Effector memory CD4-positive, alpha-beta T cell (primary cell): ENCODE data around the gene IFRD2.
"Not testable (repeated sequence)": the region's sequence is repeated elsewhere in the genome, so short reads cannot be mapped to it uniquely, and the experiment has no call there.

Experiments
- DNase-seq, 3 donors: peaks; one replicate each; pipeline ENCODE4 v3.0.0-alpha.2; 2020
- H3K27ac ChIP-seq: 2 replicates; pipeline ENCODE4 v1.7.0; 2013; ENCODE audit warnings: mild to moderate bottlenecking, low read length, moderate library complexity; ENCODE audit not compliant: insufficient read depth, poor library complexity, severe bottlenecking
- H3K27me3 ChIP-seq: replicated peaks from 2 replicates; pipeline ENCODE4 v1.7.0; 2013; ENCODE audit warnings: mild to moderate bottlenecking, low read length; ENCODE audit not compliant: insufficient read depth, control insufficient read depth, poor library complexity, severe bottlenecking
- H3K36me3 ChIP-seq: 2 replicates; pipeline ENCODE4 v1.7.0; 2013; ENCODE audit warnings: mild to moderate bottlenecking, low read length, moderate library complexity; ENCODE audit not compliant: control insufficient read depth, insufficient read depth
- H3K4me1 ChIP-seq: 2 replicates; pipeline ENCODE4 v1.7.0; 2013; ENCODE audit warnings: low read length, mild to moderate bottlenecking; ENCODE audit not compliant: control insufficient read depth, insufficient read depth, poor library complexity, severe bottlenecking
- H3K4me3 ChIP-seq: 2 replicates; pipeline ENCODE4 v1.7.0; 2013; ENCODE audit warnings: low read length, low read depth, mild to moderate bottlenecking; ENCODE audit not compliant: insufficient read depth, poor library complexity, severe bottlenecking
- H3K9me3 ChIP-seq: 2 replicates; pipeline ENCODE4 v1.7.0; 2013; ENCODE audit warnings: mild to moderate bottlenecking, low read length, moderate library complexity; ENCODE audit not compliant: control insufficient read depth

Gene IFRD2

DNA sequence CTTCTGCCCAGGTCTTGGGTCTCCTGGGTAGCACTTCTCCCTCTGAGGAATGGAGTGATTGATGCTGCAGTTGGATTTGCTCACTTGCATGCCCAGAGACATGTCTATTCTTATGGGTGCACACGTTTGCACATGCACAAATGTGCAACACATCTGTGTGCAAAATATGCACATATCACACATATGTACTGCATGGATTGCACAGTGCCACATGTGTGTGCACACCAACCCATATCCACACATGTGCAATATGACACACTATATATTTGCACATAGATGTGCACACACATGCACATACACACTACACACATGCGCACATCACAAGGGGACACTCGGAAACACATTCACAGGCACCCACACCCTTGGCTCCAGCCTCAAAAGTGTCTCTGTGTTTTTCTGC is 24.0 kb downstream of the IFRD2 start:
- Histone ChIP-seq H3K27me3 (peaks cover 8% of the 10 kb centered on the region), H3K27ac (no peak overlapping the region), H3K4me1 (peaks cover 3% of the 10 kb centered on the region), H3K36me3 (no peaks in the 10 kb centered on the region), H3K4me3 (no peak overlapping the region), H3K9me3 (no peaks in the 10 kb centered on the region)
- DNase-seq: no peak

DNA sequence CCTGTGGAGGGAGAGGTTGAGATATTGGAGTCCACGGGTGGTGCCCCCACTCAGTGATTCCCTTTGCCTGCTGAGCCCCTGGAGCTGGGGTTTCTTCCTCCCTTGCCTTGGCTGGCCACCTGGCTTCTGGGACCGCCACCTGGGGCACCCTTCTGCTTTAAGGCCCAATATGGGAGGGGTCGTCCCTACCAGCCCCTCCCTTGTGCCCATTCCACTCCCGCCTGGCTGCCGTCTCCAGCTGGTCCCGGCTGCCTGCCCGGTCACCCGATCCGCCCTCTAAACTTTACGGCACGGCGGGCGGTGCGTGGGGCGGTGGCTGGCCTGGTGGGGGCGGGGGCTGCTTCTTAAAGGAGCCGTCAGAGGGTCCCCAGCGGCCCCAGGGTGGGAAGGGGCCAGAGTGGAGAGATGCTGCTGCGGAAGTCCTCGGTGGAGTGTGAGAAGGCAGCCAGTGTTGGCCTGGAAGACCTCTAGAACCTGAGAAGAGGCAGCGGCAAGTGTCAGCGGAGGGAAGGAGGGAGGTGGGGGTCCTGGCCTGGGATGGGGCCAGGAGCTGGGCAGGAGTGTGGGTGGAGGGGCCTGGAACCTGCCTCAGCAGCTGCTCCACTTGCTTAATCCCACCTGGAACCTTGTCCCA is 24.8 kb downstream of the IFRD2 start:
- H3K4me3 ChIP-seq: no peak overlapping the region
- H3K27ac ChIP-seq: no peak overlapping the region
- H3K27me3 ChIP-seq: peaks cover 5% of the 10 kb centered on the region
- H3K9me3 ChIP-seq: no peaks in the 10 kb centered on the region
- no peaks in the 10 kb centered on the region for H3K36me3 ChIP-seq
- no peaks in the 10 kb centered on the region for H3K4me1 ChIP-seq
- DNase-seq: no peak

DNA sequence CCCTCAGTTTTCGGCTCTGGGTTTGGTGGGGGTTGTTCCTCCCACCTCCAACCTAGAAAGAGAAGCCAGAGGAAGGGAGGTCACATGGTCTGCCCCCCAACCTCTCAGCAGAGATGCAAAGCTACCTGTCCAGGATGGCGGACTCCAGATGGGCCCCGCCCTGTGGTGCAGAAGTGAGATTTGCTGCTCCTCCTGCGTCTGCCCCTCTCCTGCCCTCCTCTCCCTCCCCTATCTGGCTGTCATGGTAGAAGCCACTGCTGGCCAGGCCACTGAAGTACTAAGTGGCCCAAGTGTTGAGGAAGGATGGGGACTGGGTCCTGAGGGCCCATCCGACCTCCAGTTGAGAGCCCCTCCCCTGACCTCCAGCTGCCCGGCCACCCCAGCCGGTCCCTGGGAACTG is 25.4 kb downstream of the IFRD2 start:
- DNase-seq: no peak
- H3K4me1 ChIP-seq: no peaks in the 10 kb centered on the region
- H3K4me3 ChIP-seq: no peak overlapping the region
- H3K27ac ChIP-seq: no peak overlapping the region
- no peaks in the 10 kb centered on the region for H3K9me3 ChIP-seq
- peaks cover 5% of the 10 kb centered on the region for H3K27me3 ChIP-seq
- H3K36me3 ChIP-seq: no peaks in the 10 kb centered on the region

DNA sequence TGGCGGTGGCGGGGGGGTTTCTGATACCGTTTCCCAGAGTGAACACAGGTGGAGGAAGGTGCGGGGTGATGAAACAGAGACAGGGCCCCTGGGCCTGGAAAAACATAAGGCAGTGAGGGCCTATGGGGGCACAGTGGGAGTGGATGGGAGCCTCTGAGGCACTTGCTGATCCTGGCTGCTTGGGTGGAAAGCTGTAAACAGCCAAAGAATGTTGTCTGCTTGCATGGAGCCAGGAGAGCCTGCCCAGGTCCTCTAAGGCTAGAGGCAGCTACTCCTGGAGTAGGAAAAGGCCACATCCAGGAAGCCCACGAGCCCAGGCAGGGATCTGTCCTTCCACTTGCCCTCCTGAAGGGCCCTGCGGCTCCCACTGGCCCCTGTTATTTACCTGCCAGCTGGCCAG is 26.2 kb downstream of the IFRD2 start:
- peaks cover 5% of the 10 kb centered on the region for H3K27me3 ChIP-seq
- no peaks in the 10 kb centered on the region for H3K4me1 ChIP-seq
- no peaks in the 10 kb centered on the region for H3K36me3 ChIP-seq
- H3K9me3 ChIP-seq: no peaks in the 10 kb centered on the region
- H3K4me3 ChIP-seq: no peak overlapping the region
- no peak overlapping the region for H3K27ac ChIP-seq
- no peak for DNase-seq

DNA sequence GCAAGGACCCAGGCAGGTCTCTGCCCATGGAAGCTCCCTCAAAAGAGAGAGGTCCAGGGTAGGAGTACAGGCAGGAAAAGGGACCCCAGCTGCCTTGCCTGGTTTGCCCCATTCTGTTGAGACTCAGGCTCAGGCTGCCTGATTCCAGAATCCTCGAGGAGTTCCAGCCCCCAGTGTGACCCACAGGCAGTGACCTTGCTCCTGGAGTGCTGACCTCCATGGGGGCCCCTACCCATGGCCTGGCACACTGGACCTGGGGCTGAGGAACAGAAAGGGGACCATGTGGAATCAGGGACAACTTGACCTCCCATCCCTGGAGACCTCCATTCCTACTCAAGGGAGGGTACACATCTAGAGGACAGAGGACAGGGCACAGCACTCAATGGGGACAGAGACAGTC is 26.7 kb downstream of the IFRD2 start:
- no peak overlapping the region for H3K27ac ChIP-seq
- H3K9me3 ChIP-seq: no peaks in the 10 kb centered on the region
- H3K4me3 ChIP-seq: no peak overlapping the region
- no peaks in the 10 kb centered on the region for H3K36me3 ChIP-seq
- H3K27me3 ChIP-seq: peaks cover 5% of the 10 kb centered on the region
- DNase-seq: no peak
- peaks cover 1% of the 10 kb centered on the region for H3K4me1 ChIP-seq

DNA sequence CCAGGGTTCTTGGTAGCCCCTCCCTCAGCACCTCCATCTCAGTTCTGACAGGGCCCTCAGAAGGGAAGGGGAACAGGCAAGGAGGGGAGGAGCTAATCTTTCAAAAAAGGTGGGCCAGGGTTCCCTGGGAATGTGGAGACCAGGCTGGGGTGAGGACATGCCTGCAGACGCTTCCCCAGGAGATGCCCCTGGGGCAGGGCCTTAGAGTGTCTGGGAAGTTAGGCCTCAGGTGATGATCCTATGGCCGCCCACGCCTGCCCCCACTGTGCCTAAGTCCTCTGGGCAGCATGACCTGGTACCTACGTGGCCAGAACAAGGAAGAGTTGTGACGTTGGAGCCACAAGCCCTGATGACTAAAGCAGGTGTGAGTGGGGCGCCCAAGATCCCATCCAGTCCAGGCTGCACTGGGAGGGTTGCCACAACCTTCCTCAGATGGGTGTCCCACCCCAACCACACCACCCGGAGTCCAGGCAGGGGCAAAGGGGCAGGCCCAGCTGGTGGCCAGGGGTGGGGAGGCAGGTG is 27.2 kb downstream of the IFRD2 start:
- Histone ChIP-seq H3K4me3 (no peak overlapping the region), H3K4me1 (peaks cover 6% of the 10 kb centered on the region), H3K36me3 (no peaks in the 10 kb centered on the region), H3K27me3 (peaks cover 5% of the 10 kb centered on the region), H3K9me3 (no peaks in the 10 kb centered on the region), H3K27ac (no peak overlapping the region)
- DNase-seq: no peak

DNA sequence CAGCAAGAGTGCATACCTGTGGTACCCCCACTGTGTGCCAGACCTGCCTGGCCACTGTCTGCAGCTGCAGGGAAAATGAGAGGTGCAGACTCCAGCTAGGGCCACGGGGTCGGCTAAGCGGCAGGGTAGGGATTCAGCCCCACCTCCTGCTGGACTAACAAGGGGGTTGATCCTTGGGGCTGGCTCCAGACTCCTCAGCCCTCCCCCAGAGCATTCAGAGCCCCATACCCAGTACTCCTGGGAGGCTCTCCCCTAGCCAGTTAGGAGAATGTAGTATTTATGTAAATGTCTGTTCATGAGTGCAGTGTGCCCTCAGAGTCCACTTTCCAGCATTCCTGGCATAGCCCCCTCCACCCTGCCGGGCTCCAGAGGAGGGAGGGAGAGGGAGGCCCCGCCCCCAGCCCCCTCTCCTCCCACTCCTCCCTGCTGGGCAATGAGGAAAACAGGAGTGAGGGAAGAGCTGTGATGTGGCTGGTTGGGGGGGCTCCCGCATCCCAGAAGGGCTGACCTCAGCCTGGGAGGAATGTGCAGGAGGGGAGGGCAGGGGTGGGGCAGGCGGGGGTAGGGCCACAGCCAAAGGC is 27.8 kb downstream of the IFRD2 start:
- Histone ChIP-seq H3K4me1 (peaks cover 7% of the 10 kb centered on the region), H3K27ac (no peak overlapping the region), H3K9me3 (no peaks in the 10 kb centered on the region), H3K27me3 (peaks cover 5% of the 10 kb centered on the region), H3K4me3 (no peak overlapping the region), H3K36me3 (no peaks in the 10 kb centered on the region)
- DNase-seq: no peak

DNA sequence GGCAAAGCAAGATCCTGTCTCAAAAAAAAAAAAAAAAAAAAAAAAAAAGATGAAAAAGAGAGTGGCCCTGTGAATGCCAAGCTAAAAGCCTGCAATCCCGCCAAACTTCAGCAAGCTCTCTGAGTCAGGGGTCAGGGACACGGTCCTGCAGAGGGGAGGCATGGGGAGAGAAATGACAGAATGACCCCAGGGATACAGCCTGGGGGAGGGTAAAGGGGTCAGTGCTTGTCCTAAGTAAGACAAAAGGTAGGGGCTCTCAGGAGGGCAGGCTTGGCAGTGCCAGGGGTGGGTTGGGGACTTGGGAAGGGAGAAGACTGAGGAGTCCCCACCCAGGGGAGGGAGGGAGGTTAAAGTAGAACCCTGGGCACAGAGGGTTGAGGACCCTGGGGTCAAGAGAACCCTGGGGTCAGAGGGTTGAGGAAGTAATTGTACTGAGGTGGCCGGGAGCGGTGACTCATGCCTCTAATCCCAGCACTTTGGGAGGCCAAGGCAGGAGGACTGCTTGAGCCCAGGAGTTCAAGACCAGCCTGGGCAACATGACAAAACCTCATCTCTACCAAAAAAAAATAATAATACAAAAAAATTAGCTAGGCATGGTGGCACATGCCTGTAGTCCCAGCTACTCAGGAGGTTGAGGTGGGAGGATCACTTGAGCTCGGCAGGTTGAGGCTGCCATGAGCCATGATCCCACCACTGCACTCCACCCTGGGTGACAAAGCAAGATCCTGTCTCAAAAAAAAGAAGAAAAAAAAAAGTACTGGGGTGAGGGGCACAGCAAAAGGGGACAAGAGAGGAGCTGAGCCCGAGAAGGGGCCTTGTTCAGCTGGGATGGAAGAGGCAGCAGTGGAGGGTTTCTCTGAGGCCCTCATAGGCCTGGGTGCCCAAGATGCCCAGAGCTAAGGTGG is 28.5 kb downstream of the IFRD2 start:
- Histone ChIP-seq H3K27ac (no peak overlapping the region), H3K9me3 (no peaks in the 10 kb centered on the region), H3K36me3 (peaks cover 3% of the 10 kb centered on the region), H3K4me3 (no peak overlapping the region), H3K4me1 (peaks cover 7% of the 10 kb centered on the region), H3K27me3 (peaks cover 5% of the 10 kb centered on the region)
- no peak for DNase-seq

DNA sequence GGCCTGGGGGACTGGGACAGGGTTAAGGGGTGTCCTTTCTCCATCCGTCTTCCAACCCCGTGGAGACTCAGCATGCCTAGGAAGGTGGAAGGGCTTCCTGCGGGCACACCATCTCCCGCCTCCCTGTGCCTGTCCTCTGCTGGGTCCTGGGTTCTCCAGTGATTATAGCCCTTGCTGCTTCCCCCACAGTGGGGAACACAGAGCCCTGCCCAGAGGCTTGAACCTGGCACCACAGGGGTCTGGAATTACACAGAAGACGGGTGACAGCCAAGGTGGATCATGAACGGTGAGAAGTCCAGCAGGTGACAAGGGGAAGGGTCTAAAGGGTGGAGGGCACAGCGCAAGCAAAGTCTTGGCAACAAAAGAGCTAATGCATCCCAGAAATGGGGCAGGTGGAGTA is 29.5 kb downstream of the IFRD2 start:
- Histone ChIP-seq H3K4me3 (no peak overlapping the region), H3K9me3 (no peaks in the 10 kb centered on the region), H3K27ac (no peak overlapping the region), H3K4me1 (peaks cover 7% of the 10 kb centered on the region), H3K36me3 (peaks cover 12% of the 10 kb centered on the region), H3K27me3 (peaks cover 5% of the 10 kb centered on the region)
- DNase-seq: no peak

DNA sequence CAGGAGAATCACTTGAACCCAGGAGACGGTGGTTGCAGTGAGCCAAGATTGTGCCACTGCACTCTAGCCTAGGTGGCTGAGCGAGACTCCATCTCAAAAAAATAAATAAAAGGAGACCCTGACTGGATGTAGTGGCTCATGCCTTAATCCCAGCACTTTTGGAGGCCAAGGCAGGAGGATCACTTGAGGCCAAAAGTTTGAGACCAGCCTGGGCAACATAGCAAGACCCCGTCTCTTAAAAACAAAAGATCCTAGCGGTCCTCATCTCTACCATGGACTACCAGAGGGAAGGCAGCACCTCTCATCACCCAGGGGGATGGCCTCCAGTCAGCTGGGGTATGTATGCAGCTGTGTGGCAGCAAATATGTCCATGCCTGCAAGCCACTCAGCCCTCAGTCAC is 30.0 kb downstream of the IFRD2 start:
- DNase-seq, H3K9me3 ChIP-seq, H3K27me3 ChIP-seq, H3K27ac ChIP-seq, H3K4me3 ChIP-seq, H3K4me1 ChIP-seq: not testable (repeated sequence)
- H3K36me3 ChIP-seq: peaks cover 18% of the 10 kb centered on the region
